Suprapubic skin (tissue), 3 donors: Measurements from ENCODE around the gene CKS1B.

Experiments
- EP300 ChIP-seq: sonication (generic); formaldehyde crosslinking; IDR thresholded peaks from one replicate; pipeline ENCODE4 v1.6.1; 2017; ENCODE audit warnings: antibody characterized with exemption
- POLR2A ChIP-seq, 2 donors: fragments of 450-650 bp; IDR thresholded peaks; one replicate each; pipeline ENCODE4 v1.6.1; 2017; ENCODE audit warnings: antibody characterized with exemption in 2 of 2, mild to moderate bottlenecking in 2 of 2, moderate library complexity in 2 of 2
- TF ChIP-seq, protein P1 (sequence below), 2 donors: fragments of 200-600 bp in 1 of 2; fragments of 450-650 bp in 1 of 2; sonication (generic) in 1 of 2; IDR thresholded peaks; one replicate each; pipeline ENCODE4 v1.5.1; 2016 to 2019; ENCODE audit warnings: antibody characterized with exemption in 2 of 2, mild to moderate bottlenecking in 1 of 2, moderate library complexity in 1 of 2

DNA sequence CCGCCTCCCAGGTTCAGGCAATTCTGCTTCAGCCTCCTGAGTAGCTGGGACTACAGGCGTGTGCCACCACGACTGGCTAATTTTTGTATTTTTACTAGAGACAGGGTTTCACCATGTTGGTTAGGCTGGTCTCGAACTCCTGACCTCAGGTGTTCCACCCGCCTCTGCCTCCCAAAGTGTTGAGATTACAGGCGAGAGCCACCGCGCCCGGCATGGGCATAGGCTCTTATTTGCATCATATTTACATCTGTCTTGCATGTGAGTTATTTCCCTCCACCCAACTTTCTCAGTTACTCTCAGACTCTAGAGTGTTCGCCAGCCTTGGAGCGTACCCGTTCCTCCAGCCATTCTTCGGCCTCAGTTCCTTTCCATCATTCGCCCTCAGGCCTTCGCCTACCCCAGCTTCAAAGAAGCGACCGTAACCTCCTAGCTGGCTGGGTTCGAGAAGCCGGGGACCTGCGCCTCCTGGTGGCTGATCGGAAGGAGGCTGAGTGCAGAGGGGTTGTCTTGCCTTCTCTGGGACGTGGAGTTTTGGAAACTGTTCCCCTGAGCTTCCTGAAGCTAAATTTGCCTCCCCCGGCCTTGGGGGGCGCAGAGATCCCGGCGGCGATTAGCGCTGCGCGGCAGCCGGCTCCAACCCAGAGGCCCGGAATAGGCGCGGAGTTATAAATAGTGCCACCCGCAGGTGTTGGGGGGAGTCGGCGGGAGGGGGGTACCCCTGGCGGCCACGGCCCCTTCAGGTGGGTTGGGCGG, 24.5 kb downstream of the CKS1B start:
- TF ChIP-seq, protein P1, sequence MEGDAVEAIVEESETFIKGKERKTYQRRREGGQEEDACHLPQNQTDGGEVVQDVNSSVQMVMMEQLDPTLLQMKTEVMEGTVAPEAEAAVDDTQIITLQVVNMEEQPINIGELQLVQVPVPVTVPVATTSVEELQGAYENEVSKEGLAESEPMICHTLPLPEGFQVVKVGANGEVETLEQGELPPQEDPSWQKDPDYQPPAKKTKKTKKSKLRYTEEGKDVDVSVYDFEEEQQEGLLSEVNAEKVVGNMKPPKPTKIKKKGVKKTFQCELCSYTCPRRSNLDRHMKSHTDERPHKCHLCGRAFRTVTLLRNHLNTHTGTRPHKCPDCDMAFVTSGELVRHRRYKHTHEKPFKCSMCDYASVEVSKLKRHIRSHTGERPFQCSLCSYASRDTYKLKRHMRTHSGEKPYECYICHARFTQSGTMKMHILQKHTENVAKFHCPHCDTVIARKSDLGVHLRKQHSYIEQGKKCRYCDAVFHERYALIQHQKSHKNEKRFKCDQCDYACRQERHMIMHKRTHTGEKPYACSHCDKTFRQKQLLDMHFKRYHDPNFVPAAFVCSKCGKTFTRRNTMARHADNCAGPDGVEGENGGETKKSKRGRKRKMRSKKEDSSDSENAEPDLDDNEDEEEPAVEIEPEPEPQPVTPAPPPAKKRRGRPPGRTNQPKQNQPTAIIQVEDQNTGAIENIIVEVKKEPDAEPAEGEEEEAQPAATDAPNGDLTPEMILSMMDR (IDR thresholded peaks at IDR 0.05) = peak; percentile 72 to 76
- TF ChIP-seq POLR2A (IDR thresholded peaks at IDR 0.05) = no peak
- no peak for TF ChIP-seq EP300
